Prostate gland (tissue), 2 donors: ENCODE results near the gene C1orf35.

ENCODE experiments used
- CTCF ChIP-seq, 4 experiments: fragments of 200-600 bp in 2 of 4; fragments of 450-650 bp in 2 of 4; sonication (generic) in 2 of 4; IDR thresholded peaks; 1 replicate in 3 of 4; 2 replicates in 1 of 4; pipeline ENCODE4 v1.5.1; 2016 to 2019; ENCODE audit warnings: antibody characterized with exemption in 4 of 4, mild to moderate bottlenecking in 2 of 4, moderate library complexity in 2 of 4
- POLR2A ChIP-seq: fragments of 450-650 bp; IDR thresholded peaks from one replicate; pipeline ENCODE4 v1.6.1; 2016; ENCODE audit warnings: antibody characterized with exemption, mild to moderate bottlenecking

DNA sequence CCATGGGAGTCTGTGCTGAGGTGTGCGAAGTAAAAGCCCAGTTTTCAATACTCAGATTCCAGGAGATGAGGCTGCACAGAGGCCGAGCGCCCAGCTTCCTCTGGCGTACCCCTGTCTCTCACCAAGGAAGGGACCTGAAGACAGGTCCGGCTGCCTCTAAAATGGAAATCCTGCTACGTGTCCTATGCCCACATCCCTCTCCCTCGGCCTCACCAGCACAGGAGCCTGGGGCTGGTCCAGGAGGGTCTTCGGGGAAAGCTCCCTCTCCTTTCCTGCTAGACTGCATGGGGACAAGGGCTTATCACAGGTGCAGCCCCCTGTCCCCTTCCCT lies 5.6 kb upstream of the C1orf35 start:
- no peak for TF ChIP-seq POLR2A
- no peak for TF ChIP-seq CTCF (IDR thresholded peaks at IDR 0.05)
